Measurements from ENCODE around the gene SERBP1. TPM values are rescaled to one million over a fixed set of nuclear protein-coding genes. Genes with fewer than 3 reads are reported as not detected.

The SERBP1 gene
- polyA plus RNA-seq, 1 donor from 2014 or later, result 150 TPM

- Histone ChIP-seq H3K27ac (ENCODE audit: low read length) (no peak overlapping the region), H3F3A (ENCODE audit: insufficient read depth, low read length, poor library complexity, severe bottlenecking) (no peaks in the 10 kb centered on the region), H3K27me3 (ENCODE audit: insufficient read depth, low read depth, low read length) (no peaks in the 10 kb centered on the region), H3K9me2 (ENCODE audit: insufficient read depth, low read length) (no peaks in the 10 kb centered on the region), H2AFZ (ENCODE audit: low read depth, low read length) (no peak overlapping the region), H3K79me2 (replicated peaks; ENCODE audit: insufficient read depth, low read length) (no peaks in the 10 kb centered on the region), H4K20me1 (ENCODE audit: insufficient read depth) (no peaks in the 10 kb centered on the region), H3K9ac (ENCODE audit: low read length) (no peak overlapping the region), H3K36me3 (ENCODE audit: insufficient read depth, low read length) (no peaks in the 10 kb centered on the region), H3K4me3 (ENCODE audit: low read length) (no peak overlapping the region), H3K9me3 (ENCODE audit: low read length) (no peaks in the 10 kb centered on the region), H3K4me2 (ENCODE audit: low read length) (no peak overlapping the region)
- TF ChIP-seq REST (IDR thresholded peaks at IDR 0.05; ENCODE audit: borderline replicate concordance) (no peak), POLR2AphosphoS5 (IDR thresholded peaks at IDR 0.05) (no peak), MXI1 (conservative IDR thresholded peaks at IDR 0.05; ENCODE audit: poor library complexity, severe bottlenecking) (no peak), EP300 (conservative IDR thresholded peaks at IDR 0.05; ENCODE audit: poor library complexity, severe bottlenecking) (no peak), EZH2 (IDR thresholded peaks at IDR 0.05; ENCODE audit: borderline replicate concordance, insufficient read depth, low read length, poor library complexity, severe bottlenecking) (no peak), TAF1 (IDR thresholded peaks at IDR 0.05; ENCODE audit: low read depth) (no peak), SMC3 (conservative IDR thresholded peaks at IDR 0.05; ENCODE audit: poor library complexity) (no peak), RAD21 (conservative IDR thresholded peaks at IDR 0.05) (no peak)
These were observed 46.7 kb upstream of the SERBP1 start for GRCh38 chr1:67476906-67477305.

- Histone ChIP-seq H3K4me2 (ENCODE audit: low read length) (no peak overlapping the region), H3K4me3 (ENCODE audit: low read length) (no peak overlapping the region), H3K79me2 (replicated peaks; ENCODE audit: insufficient read depth, low read length) (no peaks in the 10 kb centered on the region), H3K9ac (ENCODE audit: low read length) (no peak overlapping the region), H4K20me1 (ENCODE audit: insufficient read depth) (no peaks in the 10 kb centered on the region), H3K27ac (ENCODE audit: low read length) (no peak overlapping the region), H3K9me2 (ENCODE audit: insufficient read depth, low read length) (no peaks in the 10 kb centered on the region), H3K9me3 (ENCODE audit: low read length) (no peaks in the 10 kb centered on the region), H2AFZ (ENCODE audit: low read depth, low read length) (no peak overlapping the region), H3K36me3 (ENCODE audit: insufficient read depth, low read length) (no peaks in the 10 kb centered on the region), H3K27me3 (ENCODE audit: insufficient read depth, low read depth, low read length) (no peaks in the 10 kb centered on the region), H3F3A (ENCODE audit: insufficient read depth, low read length, poor library complexity, severe bottlenecking) (no peaks in the 10 kb centered on the region)
- TF ChIP-seq EZH2 (IDR thresholded peaks at IDR 0.05; ENCODE audit: borderline replicate concordance, insufficient read depth, low read length, poor library complexity, severe bottlenecking) (no peak), RAD21 (conservative IDR thresholded peaks at IDR 0.05) (no peak), CTCF (IDR thresholded peaks at IDR 0.05; ENCODE audit: poor library complexity, severe bottlenecking) (no peak), POLR2AphosphoS5 (IDR thresholded peaks at IDR 0.05) (no peak), MXI1 (conservative IDR thresholded peaks at IDR 0.05; ENCODE audit: poor library complexity, severe bottlenecking) (no peak), TAF1 (IDR thresholded peaks at IDR 0.05; ENCODE audit: low read depth) (no peak), SMC3 (conservative IDR thresholded peaks at IDR 0.05; ENCODE audit: poor library complexity) (no peak), REST (IDR thresholded peaks at IDR 0.05; ENCODE audit: borderline replicate concordance) (no peak), EP300 (conservative IDR thresholded peaks at IDR 0.05; ENCODE audit: poor library complexity, severe bottlenecking) (no peak)
These were observed 45.8 kb upstream of the SERBP1 start for GRCh38 chr1:67476006-67476482.

Data from neural cell (in vitro differentiated cells).